SKM-1 (cell line): ENCODE data around the gene INHBB.
"Not testable (repeated sequence)": the region's sequence is repeated elsewhere in the genome, so short reads cannot be mapped to it uniquely, and the experiment has no call there.

Experiments used
- DNase-seq: peaks from one replicate; lab custom pipeline; 2025; ENCODE audit not compliant: unreplicated experiment; lab: John Stamatoyannopoulos, UW

The INHBB gene

DNA sequence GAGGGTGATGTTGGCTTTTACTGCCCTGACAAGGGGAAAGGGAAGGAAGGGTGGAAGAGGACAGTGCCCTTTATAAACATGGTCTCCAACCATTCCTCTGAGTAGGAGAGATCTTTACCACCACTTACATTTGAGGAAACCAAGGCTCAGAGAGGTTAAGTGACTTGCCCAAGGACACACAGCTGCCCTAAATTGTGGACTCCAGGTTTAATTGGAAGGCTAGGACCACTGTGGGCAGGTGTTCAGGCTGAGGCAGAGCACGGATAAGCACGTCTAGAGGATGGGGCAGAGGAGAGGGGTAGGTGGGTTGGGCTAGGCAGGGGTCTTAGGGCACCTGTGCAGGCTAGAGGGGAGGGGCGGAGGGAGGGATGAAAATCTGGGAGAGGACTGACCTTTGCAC is 32.7 kb downstream of the INHBB start:
- no peak for DNase-seq

DNA sequence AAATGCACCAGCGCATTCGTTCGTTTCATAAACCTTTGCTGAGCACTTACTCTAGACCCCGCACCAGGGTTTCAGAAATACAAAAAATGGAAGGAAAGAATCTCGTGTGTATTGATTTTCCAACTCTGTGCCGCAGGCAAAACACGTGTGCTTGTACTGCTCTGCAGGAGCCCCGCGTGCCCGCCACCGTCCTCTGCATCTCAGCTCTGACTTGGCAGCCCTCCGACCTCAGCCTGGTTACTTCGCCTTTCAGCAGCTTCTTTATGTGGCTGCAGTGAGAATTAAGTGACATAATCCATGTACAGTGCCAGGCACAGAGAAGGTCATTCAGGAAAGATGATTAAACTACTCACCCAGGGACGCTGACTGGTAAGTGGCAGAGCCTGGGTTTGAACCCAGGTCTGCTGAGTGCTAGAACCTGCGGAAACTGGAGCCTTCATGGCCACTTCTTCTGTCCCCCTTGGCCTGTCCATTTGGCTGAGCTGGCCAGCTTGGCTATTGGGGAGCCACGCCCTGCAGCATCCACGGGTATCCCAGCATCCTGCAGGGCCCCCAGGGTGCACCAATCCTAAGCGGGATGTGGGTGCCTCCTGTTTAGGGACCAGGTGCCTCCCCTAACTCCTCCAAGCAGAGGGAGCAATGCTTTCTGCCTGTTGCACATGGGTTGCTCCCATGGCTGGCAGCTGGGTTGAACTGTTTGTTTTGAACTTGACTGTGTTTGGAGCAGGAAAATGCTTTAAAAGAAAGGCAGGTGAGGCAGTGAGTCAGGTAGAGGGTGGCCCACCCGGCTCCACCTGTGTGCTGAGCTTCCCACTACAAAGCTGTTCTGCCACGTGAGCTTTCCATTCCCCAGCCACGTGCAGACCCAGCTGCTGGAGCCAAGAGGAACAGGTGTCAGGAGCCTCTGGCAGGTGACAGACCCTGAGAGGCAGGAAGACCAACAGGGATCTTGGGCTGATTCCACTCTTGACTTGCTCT is 34.3 kb downstream of the INHBB start:
- DNase-seq, result no peak

DNA sequence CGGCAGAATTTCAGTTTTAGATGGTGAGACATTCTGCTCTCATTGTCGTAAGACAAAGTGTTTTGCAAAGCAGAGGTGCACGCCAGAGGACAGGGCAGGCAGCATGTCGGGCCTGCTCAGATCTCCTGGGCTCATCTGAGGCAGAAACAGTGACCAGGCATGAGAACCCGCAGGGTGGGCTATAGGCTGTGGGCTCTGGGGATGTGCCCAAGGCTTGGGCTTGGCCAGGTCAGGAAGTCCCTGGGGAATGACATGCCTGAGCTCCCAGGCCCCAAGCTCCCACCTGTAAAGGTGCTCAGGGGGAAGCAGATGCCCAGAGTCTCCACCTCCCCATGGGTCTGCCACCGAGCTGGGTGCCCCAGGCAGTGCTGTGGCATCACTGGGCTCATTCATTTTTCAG is 35.3 kb downstream of the INHBB start:
- DNase-seq, result no peak

DNA sequence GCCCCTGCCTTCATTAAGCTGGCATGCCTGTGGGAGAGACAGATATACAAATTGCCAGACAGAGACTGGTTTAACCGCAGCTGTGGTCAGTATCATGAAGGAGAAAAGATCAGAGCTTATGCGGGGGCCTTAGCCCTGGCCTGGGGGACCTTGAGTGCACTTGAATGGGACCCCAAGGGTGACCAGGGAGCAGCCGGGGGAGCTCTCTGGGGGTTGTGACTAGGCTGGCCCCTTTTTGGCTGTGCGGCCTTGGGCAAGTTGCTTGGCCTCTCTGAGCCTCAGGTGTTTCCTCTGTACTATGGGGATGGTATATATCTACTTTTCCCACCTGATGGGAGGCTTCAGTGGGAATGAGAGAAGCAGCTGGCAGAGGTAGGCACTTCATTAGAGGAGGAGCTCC is 35.7 kb downstream of the INHBB start:
- DNase-seq, result no peak

DNA sequence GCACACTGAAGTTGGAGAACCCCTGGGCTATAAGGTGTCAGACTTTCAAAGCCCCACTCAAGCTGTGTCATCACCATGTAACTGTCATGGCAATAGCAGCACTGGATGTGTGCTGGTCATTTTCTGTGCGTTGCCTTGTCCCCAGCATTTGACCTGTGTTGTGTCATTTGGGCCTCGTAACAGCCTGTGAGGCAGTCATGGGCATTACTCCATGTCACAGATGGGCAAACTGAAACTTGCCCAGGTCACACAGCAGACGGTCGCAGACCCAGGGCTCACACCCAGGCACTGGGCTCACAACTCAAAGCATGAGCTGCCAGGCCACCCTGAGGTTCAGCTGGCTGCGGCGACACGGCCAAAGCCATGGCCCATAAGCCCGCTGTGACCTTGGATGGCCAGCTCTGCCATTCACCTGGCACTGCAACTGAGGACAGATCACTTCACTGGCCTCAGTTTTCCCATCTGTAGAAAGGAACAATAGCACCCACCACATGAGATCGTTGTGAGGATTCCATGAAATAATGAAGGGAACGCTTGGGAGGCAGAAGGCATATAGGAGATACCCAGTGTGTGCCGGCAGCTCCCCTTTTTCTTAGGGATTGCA is 36.7 kb downstream of the INHBB start:
- DNase-seq, result no peak

DNA sequence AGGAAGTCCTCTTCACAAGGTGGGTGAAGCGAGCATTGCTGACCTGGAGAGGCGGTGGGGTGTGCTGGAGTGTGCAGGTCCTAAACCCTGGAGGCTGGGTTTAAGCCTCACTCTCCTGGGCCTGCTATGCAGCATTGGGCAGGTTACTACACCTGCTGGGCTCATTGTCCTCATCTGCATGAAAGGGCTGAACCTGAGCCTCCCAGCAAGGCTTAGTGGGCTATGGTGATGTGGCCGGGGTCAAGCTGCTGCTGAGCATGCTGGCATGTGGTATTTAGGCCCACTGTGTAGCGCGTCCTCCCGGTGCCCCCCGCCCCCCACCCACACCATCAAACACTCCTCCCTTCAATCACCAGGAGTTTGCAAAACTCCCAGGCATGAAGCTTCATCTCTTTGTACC is 37.3 kb downstream of the INHBB start:
- DNase-seq, result no peak

DNA sequence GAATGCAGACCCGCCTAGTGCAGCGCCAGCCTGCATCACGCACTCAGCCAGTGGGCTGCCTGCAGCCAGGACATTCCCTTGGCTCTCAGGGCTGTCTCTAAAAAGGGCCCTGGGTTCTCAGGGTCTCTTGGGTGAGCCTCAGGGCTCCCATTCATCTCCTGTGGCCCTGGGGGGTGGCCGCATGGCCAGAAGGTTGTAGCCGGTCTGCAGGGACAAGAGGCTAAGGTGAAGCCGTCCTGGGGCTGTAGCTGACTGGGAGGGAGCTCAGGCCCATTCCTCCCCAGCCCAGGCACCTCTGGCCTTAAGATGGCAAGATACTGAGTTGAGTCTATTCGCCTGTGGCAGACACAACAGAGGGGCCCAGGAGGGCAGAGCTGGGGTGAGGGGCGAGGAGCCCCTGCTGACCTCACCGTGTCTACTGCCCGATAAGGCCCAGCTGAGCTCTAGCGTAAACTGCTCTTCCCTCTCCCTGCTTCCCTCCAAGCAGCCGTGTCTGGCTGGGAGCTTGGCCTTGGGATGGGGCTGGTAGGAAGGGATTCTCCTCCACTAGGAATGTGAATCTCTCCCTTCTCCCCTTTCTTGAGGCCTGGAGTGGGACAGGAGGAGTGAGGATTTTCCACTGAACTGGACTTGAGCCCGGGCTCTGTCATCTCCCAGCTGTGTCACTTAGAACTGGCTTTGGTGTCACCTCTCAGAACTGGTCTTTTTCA is 37.9 kb downstream of the INHBB start:
- DNase-seq, result no peak

DNA sequence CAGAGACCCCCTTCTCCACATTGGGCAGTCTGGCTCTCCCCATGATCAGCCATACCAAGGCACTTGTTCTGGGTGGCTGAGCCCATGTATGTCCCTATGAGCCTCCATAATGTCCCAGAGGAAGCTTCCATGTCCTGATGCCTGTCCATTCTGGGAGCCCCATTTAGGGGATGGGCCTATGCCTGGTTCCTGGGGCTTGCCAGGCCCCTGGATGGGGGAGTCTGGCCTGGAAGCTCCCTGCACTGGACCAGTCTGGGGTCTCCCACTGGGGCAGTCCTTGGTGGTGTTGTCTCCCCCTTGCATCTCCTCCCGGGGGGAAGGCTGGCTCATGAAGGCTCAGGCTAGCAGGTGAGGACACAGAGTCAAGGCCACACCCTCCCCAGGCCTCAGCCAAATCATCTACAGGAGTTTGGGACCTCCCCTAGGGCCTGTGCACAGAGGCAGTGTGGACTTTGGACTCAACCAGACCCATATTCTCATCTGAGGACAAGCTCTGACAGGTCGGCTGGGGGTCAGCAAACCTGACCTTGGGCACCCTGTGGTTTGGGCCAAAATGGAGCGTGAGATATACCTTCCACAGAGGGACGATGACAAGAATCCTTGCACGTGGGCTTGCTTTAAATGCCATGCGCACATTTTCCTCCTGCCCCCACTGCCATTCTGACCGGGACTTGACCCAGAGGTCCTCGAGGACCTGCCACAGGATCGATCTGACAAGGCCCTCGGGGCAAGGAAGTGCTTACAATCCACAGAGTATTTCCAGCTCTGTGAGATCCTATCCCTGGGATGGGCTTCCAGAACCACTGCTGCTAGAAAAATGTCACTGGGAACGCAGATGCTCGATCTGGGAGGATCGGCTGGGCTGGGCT is 38.8 kb downstream of the INHBB start:
- DNase-seq, result no peak

DNA sequence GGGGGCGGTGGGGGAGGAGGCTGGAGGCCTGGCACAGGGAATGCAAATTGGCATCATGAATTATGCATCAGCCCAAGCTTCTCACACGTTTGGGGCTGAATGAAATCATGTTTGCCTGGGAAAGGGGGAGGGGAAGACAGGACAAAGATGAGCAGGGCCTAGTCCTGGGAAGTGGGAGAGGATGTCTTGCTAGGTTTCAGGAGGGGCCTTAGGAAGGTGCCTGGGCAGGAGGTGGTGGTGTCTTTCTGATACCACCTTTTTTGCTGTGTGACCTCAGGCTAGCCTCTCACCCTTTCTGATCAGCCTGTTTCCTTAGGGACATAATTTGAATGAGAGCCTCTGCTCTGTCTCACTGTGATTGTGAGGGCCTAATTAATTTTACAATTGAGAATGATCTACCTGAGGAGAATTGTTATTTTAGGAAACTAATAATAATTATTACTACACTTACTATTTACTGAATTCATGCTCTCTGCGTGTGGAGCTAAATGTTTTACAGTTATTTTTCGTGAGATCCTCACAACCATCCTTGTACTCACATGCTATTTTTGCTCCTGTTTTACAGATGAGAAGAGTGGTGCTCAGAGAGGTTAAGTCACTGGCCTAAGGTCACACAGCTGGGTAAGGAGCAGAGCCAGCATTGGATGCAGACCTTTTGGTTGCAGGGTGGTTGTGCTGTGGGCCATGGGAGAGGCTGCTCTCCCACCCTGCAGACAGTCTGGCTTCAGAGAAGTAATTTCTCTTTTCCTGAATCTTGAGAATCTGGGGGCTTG is 39.6 kb downstream of the INHBB start:
- DNase-seq, result no peak

DNA sequence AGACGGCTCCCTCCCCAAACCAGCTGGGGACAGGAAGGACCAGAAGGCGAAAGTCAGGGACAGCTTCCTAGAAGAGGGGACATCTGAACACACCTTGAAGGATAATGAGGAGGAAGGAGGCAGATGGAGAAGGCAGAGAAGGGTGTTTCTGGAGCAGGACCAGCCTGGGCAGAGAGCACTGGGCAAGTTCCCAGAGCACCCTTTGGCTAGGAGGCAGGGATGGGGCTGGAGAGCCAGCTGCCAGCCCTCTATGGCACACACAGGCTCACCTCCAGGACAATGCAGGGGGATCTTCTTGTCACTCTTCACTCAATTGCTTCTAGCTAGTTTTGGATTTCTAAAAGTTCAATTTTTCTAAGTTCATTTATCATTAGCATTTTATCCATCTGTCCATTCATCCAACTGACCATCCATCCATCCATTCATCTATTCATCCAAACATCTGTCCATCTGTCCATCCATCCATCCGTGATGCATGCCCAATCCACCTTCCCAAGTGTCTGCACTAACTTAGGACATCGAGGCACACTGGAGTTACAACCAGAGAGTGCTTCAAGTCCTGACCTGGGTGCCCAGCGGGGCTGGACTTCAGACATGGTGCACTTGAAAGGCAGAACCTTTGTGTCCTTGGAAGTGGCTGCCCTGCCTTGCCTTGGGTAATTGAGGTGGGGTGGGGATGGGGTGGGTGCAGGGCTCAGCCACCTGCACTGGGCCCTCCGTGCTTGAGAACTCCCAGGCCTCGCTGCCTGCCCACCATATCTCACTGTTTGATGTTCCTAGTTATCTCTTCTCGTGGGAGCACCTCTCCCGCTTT is 42.5 kb downstream of the INHBB start:
- no peak for DNase-seq

DNA sequence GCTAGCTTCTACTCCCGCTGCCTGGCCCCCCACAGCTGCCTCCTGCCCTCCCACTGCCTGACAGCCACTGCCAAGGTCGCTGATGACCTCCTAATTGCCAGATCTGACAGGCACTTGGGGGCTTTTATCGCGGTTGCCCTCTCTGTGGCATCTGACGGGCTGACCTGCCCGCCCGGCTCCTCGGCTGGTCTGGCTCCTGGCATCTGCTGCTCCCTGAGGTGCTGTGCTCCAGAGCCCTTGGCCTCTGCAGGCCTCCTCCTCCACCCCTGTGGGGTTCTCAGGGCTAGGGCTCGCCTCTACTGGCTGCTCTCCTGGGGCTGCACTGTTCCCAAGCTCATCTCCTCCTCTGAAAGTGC is 43.1 kb downstream of the INHBB start:
- DNase-seq, result no peak

DNA sequence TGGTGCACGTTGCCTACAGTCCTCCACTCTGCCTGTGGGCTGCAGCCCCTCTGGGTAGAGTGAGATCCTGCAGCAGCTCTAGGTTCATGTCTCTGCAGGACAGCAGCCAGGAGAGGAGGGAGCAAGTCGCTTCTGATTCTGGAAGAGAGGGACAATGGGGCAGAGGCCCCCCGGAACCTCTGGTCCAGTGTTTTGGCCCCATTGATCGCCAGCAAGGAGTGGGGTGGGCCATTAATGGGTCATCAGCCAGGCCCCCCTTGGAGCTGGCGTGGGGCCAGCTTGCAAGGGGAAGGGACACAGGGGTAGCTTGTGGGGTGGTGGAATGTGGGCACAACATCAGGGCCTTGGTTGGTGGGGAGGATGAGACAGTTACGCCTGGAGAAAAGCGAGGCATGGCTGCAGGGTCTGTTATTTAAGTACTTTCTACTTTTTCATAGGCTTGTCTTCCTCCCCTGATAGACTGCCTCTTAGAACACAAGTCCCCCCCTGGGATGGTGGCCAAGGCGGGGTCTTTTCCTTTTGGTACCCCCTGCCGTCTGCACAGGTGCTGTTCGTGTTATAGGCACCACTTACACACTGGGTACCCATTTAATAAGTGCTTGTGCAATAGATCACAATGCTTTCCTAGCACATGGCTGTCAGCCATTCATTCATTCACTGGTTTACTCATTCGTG is 44.6 kb downstream of the INHBB start:
- no peak for DNase-seq

DNA sequence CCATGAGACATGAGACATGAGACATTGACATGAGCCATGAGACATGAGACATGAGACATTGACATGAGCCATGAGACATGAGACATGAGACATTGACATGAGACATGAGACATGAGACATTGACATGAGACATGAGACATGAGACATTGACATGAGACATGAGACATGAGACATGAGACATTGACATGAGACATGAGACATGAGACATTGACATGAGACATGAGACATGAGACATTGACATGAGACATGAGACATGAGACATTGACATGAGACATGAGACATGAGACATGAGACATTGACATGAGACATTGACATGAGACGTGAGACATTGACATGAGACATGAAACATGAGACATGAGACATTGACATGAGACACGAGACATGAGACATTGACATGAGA is 45.4 kb downstream of the INHBB start:
- DNase-seq, result not testable (repeated sequence)

DNA sequence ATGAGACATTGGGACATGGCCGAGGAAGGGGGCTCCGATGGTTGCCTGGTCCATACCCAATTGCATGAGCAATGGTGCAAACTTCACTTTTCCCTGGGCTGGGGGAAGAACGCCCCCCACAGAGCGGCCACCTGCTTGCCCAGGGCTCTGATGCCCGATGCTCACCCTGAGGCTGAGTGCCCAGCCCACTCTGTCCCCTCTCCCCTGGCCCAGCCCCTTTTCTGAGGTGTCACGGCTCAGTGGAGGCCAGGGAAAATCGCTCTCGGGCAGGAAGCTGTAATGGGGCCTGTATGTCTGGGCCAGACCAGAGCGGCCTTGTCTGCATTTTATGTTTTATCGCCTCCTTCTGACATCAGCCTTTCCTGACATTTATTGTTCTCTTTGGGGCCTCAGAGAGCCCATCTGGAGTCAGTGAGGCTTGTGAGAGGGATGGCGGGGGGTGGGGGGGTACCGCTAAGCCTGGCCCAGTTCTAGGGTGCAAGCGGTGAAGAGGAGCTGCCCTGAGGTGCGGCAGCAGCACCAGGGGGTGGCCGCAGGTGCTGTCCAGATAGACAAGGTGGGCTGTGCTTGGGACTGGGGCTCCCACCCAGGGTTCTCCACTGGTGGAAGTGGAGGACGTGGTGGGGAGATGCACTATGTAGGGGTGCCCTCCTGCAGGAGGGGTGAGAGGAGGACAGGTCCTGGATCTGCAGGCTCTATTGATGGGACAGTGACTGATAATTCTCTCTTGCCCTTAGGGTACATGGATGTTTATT is 46.2 kb downstream of the INHBB start:
- no peak for DNase-seq

DNA sequence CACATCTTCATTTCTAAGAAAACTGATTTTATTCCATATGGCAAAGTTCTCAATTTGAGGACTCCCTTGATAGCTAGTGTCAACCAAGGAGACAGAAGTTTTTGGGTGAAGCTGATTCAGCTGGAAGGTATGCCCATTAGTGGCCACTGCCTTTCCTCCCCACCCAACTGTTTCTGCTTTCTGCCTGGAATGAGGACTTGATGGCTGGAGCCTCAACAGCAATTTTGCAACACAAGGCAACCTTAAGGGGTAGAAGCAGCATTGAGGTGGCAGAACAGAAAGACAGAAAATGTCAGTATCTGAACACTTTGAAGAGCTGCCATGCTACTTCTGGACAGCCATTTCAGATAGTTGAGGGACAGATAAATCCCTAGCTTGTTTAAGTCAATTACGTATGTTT is 47.0 kb downstream of the INHBB start:
- DNase-seq, result no peak

DNA sequence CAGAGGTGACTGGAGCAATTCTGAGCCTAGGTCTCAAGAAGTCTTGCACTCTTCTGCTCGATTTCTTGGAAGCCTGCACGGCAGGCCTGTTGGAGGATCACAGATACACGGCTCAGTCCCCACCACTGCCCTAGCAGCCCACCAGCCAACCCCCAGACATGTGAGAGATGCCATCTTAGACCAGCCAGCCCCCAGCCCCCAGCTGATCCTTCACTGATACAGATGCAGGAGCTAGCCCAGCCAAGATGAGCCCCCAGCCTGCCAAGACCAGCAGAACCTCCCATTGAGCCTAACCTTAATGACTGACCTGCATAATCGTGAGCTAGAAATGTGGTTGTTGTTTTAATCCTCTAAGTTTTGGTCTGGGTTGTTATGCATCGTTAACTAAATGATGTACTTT is 47.5 kb downstream of the INHBB start:
- DNase-seq, result no peak

DNA sequence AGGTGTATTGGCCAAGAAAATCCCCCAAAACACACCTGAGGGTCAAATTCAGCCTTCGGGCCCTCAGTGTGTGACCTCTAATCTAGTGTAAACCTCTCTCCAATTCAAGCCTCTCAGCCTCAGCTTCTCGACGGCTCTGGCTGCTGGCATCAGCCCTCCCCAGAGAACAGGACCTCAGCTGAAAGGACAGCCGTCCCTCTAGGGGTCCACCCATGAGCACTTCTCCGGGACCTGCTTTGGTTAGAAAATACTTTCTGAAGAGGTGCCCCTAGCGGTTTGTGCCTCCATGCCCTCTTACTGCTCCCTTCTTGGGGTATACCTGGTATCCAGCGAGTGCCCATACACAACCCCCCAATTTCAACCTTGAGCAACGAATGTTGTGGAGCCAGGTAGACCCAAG is 48.8 kb downstream of the INHBB start:
- no peak for DNase-seq
